Gastroesophageal sphincter (tissue), 4 donors: ENCODE measurements around the gene MACROH2A1. TPM values are rescaled to one million over a fixed set of nuclear protein-coding genes. Genes with fewer than 3 reads are reported as not detected.
A peak's percentile ranks its signal among the peaks of the same experiment; 100 is the strongest.

Experiments
- ATAC-seq: fragments of 150-250 bp; one replicate; pipeline ENCODE4 v1.9.1; 2016; ENCODE audit warnings: mild to moderate bottlenecking, moderate library complexity
- H3K27ac ChIP-seq, 4 donors: fragments of 200-600 bp; sonication (generic) in 3 of 4; 1 replicate in 3 of 4; 2 replicates in 1 of 4; pipeline ENCODE4 v1.5.1; 2016 to 2019
- H3K27me3 ChIP-seq: fragments of 200-600 bp; sonication (generic); one replicate; pipeline ENCODE4 v1.5.1; 2019
- H3K36me3 ChIP-seq, 2 donors: fragments of 200-600 bp; sonication (generic); one replicate each; pipeline ENCODE4 v1.5.1; 2019; ENCODE audit warnings: control low read depth in 1 of 2
- H3K4me1 ChIP-seq, 3 donors: fragments of 200-600 bp; sonication (generic); 1 replicate in 2 of 3; 2 replicates in 1 of 3; pipeline ENCODE4 v1.5.1; 2016 to 2019; ENCODE audit warnings: control low read depth in 2 of 3
- H3K4me3 ChIP-seq, 2 donors: fragments of 200-600 bp; sonication (generic); one replicate each; pipeline ENCODE4 v1.5.1; 2019; ENCODE audit warnings: mild to moderate bottlenecking in 1 of 2, moderate library complexity in 1 of 2
- H3K9me3 ChIP-seq, 3 donors: fragments of 200-600 bp; sonication (generic); one replicate each; pipeline ENCODE4 v1.5.1; 2017 to 2019; ENCODE audit warnings: control low read depth in 2 of 3
- CTCF ChIP-seq, 4 experiments: fragments of 200-600 bp in 2 of 4; fragments of 450-650 bp in 2 of 4; sonication (generic) in 1 of 4; IDR thresholded peaks; one replicate each; pipeline ENCODE4 v1.5.1; 2017 to 2019; ENCODE audit warnings: antibody characterized with exemption in 4 of 4, mild to moderate bottlenecking in 2 of 4, moderate library complexity in 2 of 4
- EP300 ChIP-seq: sonication (generic); formaldehyde crosslinking; IDR thresholded peaks from one replicate; pipeline ENCODE4 v1.6.1; 2017; ENCODE audit warnings: antibody characterized with exemption, mild to moderate bottlenecking
- POLR2A ChIP-seq, 2 donors: fragments of 450-650 bp; IDR thresholded peaks; one replicate each; pipeline ENCODE4 v1.6.1; 2017; ENCODE audit warnings: antibody characterized with exemption in 2 of 2, mild to moderate bottlenecking in 2 of 2, moderate library complexity in 1 of 2
- POLR2AphosphoS5 ChIP-seq: sonication (generic); formaldehyde crosslinking; IDR thresholded peaks from one replicate; pipeline ENCODE4 v1.6.1; 2017; ENCODE audit warnings: antibody characterized with exemption
- WGBS, 2 donors: methylation state at CpG; one replicate each; pipeline ENCODE4 v1.1.5; 2018; ENCODE audit warnings: low coverage in 1 of 2; 5-methylcytosine and 5-hydroxymethylcytosine counted together
- total RNA-seq, 4 donors: library from RNA; depleted of rRNA; stranded (reverse); fragments of >200 nt; gene quantifications; one replicate each; pipeline ENCODE4 v1.1.0, GENCODE V29; 2016

Gene MACROH2A1
- total RNA-seq, 4 donors from 2014 or later: 163 to 180 (median 177) TPM

GRCh38 chr5:135344349-135344748 is 54.7 kb downstream of the MACROH2A1 start:
- peaks cover 0 to 91% of the 10 kb centered on the region in 2 donors for H3K36me3 ChIP-seq
- ATAC-seq: no peak
- whole genome bisulfite sequencing, 2 donors: 57 to 95% methylated on average over 2 to 3 of the region's 3 CpGs
- no peaks in the 10 kb centered on the region for H3K9me3 ChIP-seq
- H3K27me3 ChIP-seq: no peaks in the 10 kb centered on the region
- TF ChIP-seq CTCF (IDR thresholded peaks at IDR 0.05): no peak
- TF ChIP-seq POLR2A (IDR thresholded peaks at IDR 0.05): no peak
- no peak for TF ChIP-seq EP300
- H3K27ac ChIP-seq: no peak overlapping the region
- no peak overlapping the region for H3K4me3 ChIP-seq
- H3K4me1 ChIP-seq: no peaks in the 10 kb centered on the region

- Histone ChIP-seq H3K27me3 (no peaks in the 10 kb centered on the region), H3K27ac (no peak overlapping the region), H3K4me3 (no peak overlapping the region), H3K4me1 (no peaks in the 10 kb centered on the region), H3K9me3 (no peaks in the 10 kb centered on the region), H3K36me3 (peaks cover 0 to 91% of the 10 kb centered on the region in 2 donors)
- WGBS, 2 donors: 73 to 78% methylated on average over 5 of the region's 10 CpGs
- ATAC-seq: no peak
- TF ChIP-seq CTCF (IDR thresholded peaks at IDR 0.05) (no peak), POLR2AphosphoS5 (peak; percentile 16)
Observed at GRCh38 chr5:135343413-135343812, 55.6 kb downstream of the MACROH2A1 start.

GRCh38 chr5:135342551-135342875 is 56.5 kb downstream of the MACROH2A1 start:
- WGBS, 2 donors: 100% methylated on average over 1 of the region's 4 CpGs; no CpG with 5 or more reads in 1 of the 2 donors
- Histone ChIP-seq H3K27me3 (no peaks in the 10 kb centered on the region), H3K4me1 (peaks cover 0 to 4% (median 0%) of the 10 kb centered on the region in 3 donors), H3K4me3 (no peak overlapping the region), H3K27ac (no peak overlapping the region), H3K9me3 (no peaks in the 10 kb centered on the region), H3K36me3 (peaks cover 0 to 96% of the 10 kb centered on the region in 2 donors)
- ATAC-seq: no peak
- no peak for TF ChIP-seq CTCF (IDR thresholded peaks at IDR 0.05)
- no peak for TF ChIP-seq EP300
- TF ChIP-seq POLR2A (IDR thresholded peaks at IDR 0.05): no peak
- TF ChIP-seq POLR2AphosphoS5: no peak

- peaks cover 0 to 96% of the 10 kb centered on the region in 2 donors for H3K36me3 ChIP-seq
- H3K27ac ChIP-seq: no peak overlapping the region
- no peak for ATAC-seq
- no peaks in the 10 kb centered on the region for H3K9me3 ChIP-seq
- H3K27me3 ChIP-seq: no peaks in the 10 kb centered on the region
- TF ChIP-seq CTCF (IDR thresholded peaks at IDR 0.05) (no peak), POLR2AphosphoS5 (no peak), EP300 (no peak), POLR2A (IDR thresholded peaks at IDR 0.05) (no peak)
- WGBS, 2 donors: 100% methylated on average over 1 of the region's 7 CpGs; no CpG with 5 or more reads in 1 of the 2 donors
- H3K4me1 ChIP-seq: peaks cover 0 to 10% (median 0%) of the 10 kb centered on the region in 3 donors
- no peak overlapping the region for H3K4me3 ChIP-seq
Observed at GRCh38 chr5:135341696-135342550, 57.1 kb downstream of the MACROH2A1 start.
